GF-D8 (cell line): ENCODE results near the gene FAAH.
"Not testable (repeated sequence)": the region's sequence is repeated elsewhere in the genome, so short reads cannot be mapped to it uniquely, and the experiment has no call there.

Experiments
- DNase-seq: peaks from one replicate; lab custom pipeline; 2025; lab: John Stamatoyannopoulos, UW

Gene FAAH

DNA sequence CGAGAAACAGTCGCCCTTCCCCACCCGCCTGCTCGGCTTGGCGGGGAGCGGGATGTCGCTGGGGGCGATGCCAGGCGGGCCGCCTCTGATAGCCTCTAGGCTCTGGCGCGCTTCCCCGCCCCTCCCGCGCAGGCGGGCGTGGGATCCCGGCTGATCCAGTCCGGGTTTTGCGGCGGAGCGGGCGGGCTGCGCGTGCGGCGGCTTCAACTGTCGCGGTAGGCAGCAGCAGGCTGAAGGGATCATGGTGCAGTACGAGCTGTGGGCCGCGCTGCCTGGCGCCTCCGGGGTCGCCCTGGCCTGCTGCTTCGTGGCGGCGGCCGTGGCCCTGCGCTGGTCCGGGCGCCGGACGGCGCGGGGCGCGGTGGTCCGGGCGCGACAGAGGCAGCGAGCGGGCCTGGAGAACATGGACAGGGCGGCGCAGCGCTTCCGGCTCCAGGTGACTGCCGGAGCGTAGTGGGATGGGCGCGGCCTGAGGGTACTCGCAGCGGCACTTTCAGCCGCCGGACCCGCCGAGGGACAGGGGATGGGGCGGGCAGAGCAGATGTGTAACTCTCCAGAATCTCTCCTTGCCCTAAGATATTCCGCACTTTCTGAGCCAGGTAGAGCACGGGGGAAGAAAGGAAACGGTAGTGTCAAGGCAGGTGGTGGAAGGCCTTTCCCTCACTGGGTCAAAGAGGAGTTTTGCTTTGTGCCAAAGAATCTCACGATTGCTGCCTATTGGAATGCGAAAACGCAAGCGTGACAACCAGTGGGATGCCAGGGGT, at the start of gene FAAH:
TSS of gene FAAH (plus strand) at position 210 of the 764 bp plus-strand sequence. CDS start at position 242, 32 bp downstream.
- no peak for DNase-seq

DNA sequence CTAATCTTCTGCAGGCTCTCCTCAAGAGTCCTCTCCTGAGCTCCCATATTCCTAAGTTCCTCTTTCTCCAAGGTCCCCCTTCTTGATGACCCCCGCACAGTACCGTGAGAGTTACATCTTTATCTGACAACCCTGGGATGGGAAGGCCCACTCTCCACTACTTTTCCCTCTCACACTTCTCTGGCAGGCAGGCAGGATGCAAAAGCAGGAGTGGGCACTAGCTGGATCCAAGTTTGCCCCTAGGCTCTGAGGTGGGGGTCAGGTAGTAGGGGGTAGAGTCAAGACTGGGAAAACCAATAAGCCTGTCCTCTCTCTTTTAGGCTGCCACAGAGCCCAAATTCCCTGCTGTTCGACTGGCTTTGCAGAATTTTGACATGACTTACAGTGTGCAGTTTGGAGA, 49.6 kb upstream of the FAAH start:
- DNase-seq = no peak

DNA sequence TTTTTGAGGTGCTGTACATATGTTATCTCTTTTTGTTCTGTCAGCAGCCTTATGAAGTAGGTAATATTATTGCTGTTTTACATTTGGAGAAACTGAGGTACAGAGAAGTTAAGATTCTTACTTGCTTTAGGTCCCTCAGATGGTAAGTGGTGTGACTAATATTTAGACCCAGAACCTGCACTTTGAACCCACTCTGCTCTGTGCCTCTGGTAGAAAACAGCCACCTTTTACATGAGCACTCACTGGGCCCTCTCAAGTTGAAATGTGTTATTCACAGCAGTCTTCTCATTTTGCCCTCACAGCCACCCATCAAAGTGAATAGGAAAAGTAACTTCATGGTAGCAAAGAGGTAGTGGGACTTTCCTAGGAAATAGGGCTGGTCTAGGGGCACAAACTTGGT, 48.8 kb upstream of the FAAH start:
- no peak for DNase-seq

DNA sequence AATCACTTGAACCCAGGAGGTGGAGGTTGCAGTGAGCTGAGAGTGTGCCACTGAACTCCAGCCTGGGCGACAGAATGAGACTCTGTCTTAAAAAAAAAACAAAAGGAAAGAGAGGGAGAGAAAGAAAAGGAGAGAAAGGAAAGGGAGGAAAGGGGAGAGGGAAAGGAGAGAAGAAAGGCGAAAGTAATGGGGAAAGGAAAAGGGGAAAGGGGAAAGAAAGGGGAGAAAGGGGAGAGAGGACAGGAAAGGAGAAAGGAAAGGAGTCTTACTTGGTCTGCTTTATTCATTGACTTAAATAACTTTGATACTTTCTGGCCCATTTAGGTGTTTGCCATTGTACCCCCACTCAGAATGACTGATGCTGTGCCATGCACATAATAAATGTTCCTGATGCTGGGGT, 41.8 kb upstream of the FAAH start:
- no peak for DNase-seq

DNA sequence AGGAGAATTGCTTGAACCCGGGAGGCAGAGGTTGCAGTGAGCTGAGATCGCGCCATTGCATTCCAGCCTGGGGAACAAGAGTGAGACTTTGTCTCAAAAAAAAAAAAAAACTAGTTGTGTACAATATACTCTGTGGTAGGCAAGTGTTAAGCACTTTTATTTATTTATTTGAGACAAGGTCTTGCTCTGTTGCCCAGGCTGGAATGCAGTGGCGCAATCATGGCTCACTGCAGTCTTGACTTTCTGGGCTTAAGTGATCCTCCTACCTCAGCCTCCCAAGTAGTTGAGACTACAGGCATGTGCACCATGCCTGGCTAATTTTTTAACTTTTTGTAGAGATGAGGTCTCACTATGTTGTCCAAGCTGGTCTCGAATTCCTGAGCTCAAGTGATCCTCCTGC, 38.2 kb upstream of the FAAH start:
- not testable (repeated sequence) for DNase-seq

DNA sequence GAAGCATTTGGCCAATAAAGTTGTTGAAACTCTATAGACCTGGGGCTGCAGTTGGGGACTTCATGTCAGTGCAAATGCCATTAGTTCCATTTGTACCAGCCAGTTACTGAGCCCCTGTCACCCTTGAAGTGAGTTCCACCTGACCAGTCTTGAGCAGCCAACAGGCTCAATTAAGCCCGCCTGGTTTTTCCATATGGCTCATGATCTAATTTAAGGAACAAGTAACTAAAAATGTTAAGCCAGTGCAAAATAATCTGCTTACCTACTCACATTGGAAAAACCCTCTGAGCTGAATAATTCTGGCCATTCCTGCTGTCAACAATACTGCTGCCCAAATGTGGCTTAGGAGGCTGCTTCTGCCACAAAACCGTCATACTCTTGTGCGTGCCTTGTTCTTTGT, 32.0 kb upstream of the FAAH start:
- DNase-seq = no peak

DNA sequence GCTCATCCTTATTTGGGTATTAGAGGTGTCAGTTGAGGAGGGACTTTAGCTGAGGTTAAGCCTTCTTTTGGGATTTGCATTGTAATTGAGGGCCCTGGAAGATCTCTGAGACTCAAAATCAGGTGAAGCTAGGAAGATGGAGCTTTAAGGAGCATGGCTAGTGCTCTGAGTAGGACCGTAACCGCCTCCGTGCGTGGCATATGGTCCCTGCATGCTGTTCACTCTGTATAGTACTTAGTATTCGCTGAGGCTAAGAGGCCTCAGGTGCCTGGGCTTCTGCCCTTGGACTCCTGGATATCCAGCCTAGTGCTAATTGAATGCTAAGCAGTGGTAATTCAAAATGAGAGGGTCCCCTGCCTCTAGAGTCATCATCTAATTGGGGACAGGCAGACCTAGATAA, 31.0 kb upstream of the FAAH start:
- DNase-seq = no peak

DNA sequence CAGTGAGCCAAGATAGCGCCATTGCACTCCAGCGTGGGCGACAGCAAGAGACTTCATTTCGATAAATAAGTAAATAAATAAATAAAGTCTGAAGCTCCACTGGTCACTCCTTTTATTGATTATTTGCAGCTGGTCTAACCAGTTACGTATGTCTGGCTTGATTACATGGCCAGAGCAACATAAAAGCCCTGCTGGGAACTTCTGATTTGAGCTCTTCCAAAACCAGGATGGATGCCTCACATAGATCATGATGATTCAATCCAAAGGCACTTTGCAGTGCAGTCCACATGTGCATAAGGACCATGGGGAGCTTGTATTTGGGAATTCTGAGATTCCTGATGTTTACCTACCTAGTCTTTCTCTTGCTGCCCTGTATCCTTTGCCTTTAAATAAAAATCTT, 29.5 kb upstream of the FAAH start:
- no peak for DNase-seq

DNA sequence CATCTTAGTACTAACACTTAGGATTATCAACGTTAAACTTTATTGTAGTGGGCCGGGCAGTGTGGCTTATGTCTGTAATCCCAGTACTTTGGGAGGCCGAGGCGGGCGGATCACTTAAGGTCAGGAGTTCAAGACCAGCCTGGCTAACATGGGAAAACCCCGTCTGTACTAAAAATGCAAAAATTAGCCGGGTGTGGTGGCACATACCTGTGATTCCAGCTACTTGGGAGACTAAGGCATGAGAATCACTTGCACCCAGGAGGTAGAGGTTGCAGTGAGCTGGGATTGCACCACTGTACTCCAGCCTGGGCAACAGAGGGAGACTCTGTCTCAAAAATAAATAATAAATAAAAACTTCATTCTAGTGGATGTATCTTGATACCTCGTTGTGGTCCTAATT, 28.3 kb upstream of the FAAH start:
- not testable (repeated sequence) for DNase-seq

DNA sequence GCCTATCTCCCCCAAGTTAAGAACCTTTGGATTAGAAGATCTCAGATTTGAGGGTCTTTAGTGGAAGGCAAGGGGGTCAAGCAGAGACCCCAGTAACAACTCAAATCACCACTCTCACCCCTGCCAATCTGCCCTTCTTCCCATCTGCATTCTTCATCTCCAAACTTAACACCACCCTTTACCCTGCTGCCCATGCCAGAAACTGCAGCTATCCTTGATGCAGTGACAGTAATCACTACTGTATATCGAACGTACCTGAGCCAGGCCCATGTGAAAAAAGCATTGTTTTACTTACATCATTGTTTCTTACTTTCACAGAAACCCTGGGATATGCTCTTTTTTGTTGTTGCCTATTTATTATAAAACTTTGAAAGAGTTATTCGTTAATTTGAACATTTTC, 27.0 kb upstream of the FAAH start:
- no peak for DNase-seq

DNA sequence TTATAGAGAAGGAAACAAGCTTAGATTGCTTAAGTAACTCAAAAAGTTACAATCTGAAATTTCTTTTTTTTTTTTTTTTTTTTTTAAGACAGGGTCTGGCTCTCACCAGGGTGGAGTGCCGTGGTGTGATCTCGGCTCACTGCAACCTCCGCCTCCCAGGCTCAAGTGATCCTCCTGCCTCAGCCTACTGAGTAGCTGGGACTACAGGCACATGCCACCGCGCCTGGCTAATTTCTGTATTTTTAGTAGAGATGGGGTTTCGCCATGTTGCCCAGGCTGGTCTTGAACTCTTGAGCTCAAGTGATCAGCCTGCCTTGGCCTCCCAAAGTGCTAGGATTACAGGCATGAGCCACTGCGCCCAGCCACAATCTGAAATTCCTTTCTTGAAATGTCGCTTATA, 26.4 kb upstream of the FAAH start:
- not testable (repeated sequence) for DNase-seq

DNA sequence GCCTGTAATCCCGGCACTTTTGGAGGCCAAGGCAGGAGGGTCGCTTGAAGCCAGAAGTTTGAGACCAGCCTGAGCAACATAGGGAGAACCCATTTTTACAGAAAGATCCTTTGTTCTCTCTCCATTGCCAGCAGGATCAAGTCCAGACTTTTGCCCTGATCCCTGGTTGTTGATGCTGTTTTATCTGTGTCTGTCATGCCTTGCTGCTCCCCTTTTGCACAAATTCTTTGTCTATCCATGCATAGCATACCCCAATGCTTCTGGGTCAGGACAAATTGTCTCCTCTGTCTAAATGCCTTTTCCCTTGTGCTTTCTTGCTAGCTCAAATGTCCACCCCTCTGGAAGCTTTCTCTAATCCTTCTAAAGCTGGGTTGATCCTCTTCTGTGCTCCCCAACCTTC, 25.3 kb upstream of the FAAH start:
- no peak for DNase-seq

DNA sequence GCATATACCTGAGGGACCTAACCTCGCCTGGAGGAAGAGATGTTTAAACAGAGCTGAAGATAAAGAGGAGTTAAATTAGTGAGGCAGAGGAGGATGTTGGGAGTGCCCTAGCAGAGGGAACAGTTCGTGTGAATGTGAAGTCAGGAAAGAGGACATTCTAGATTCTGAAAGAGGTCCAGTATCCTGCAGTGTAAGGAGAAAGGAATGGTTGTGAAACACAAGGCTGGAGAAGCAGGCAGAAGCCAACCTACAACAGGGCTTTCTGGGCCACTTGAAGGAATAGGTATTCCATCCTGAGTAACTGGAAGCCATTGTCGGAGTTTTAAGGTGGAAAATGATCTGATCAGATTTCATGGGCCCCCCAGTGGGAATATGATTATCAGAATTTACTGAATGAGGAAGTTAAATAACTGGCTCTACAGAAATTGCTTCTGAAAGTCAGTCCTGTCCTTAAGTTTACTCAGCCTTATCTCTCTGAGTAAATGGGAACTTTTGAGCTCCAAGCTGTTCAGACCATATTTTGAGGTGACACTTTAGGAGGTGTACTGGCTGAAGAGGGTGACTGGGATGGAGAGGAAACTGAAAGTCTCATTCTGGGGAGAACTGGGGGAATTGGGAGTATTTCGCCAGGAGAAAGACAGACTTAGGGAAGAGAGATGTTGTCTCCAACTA, 24.4 kb upstream of the FAAH start:
- peak; percentile 9 for DNase-seq

DNA sequence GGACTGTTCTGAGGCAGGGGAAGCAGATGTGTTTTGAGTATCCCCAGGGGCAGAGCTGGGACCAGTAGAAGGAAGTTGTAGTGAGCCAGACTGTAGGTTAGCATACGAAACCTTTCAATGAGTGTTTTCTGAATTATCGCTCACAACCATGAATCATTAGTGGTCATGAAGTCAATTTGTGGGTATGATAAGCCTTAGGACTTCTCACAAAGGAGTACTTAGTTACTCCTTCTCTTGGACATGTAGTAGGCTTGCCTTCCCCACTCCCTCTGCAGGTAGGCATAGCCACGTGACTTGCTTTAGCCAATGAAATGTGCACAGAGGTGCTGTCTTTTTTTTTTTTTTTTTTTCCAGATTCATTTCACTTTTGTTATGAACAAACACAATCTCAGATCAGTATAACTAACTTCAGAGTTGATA, 23.9 kb upstream of the FAAH start:
- no peak for DNase-seq

DNA sequence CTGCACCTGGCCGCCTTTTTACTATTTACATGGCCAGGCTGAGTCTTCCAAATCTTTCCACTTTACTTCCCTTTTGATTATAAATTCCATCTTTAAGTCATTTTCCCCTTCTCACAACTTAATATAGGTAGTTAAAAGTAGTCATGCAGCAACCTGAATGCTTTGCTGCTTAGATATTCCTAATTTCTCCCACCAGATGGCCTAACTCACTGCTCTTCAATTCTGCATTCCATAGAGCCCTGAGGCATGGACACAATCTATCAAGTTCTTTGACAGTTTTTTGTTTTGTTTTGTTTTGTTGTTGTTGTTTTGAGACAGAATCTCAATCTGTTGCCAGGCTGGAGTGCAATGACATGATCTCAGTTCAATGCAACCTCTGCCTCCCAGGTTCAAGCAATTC, 21.7 kb upstream of the FAAH start:
- DNase-seq = no peak

DNA sequence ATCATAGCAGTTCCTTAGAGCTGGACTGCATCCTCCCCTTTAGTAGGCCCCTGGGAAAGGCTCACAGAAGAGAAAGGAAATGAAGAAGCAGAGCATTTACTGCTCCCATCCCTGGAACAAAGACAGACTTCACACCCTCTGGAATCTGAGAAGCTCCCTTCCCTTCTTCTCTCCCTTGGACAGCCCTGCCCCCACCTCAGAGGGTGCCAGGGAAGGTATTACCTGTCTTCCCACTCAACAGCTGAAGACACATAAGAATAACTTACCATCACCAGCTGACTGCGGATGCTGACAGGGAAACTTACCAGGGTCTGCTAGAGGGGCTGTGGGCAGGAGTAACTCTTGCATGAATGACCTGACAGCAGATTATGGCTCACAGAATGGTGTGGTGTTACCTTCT, 14.1 kb upstream of the FAAH start:
- DNase-seq = no peak

DNA sequence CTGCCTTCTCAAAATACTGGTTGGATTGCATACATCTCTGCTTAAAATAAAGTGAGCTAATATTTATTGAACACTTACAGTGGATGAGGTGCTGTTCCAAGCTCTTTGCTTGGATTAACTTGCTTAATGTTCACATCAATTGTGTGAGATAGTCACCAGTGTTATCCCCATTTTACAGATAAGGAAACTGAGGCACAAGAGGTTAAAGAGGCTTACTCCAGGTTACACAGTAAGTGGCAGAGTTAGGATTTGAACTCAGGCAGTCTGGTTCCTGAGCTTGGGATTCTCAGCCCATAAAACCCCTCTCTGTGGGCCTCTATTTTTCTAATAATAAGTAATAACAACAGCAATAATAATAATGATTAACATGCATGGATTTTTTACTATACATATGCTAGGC, 13.6 kb upstream of the FAAH start:
- DNase-seq = no peak

DNA sequence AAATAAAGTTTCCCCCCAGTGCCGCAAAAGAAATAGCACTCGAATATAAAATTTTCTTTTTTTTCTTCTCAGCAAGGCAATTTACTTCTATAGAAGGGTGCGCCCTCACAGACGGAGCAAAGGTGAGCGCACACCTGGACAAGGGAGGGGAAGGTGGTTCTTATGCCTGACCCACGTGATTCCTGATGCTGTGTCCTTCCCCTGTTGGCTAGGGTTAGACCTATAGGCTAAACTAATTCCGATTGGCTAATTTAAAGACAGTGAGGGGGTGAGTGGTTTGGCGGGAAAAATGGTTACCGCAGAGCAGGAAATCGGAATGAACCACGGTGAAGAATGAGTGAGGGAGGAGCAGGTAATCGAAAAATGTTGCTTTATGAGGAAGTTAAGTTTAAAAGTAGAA, 607 bp upstream of the FAAH start:
- DNase-seq = no peak

DNA sequence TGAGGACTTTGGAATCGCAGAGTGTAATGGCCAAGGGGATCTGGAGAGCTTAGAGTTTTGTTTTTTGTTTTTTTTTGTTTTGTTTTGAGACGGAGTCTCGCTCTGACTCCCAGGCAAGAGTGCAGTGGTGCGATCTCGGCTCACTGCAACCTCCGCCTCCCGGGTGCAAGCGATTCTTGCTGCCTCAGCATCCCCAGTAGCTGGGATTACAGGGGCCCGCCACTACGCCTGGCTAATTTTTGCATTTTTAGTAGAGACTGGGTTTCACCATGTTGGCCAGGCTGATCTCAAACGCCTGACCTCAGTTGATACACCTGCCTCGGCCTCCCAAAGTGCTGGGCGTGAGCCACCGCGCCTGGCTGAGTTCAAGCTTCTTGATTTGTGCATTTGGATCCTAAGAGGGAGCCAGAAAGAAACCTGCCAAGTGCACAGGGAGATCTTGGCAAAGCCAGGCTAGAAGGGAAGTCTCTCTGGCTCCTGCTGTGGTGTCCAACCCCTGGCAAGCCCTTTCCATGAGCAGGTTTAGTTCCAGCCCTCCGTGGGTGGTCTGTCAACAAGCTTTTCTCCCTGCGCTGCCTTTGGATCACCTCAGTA, 852 bp downstream of the FAAH start:
- no peak for DNase-seq

DNA sequence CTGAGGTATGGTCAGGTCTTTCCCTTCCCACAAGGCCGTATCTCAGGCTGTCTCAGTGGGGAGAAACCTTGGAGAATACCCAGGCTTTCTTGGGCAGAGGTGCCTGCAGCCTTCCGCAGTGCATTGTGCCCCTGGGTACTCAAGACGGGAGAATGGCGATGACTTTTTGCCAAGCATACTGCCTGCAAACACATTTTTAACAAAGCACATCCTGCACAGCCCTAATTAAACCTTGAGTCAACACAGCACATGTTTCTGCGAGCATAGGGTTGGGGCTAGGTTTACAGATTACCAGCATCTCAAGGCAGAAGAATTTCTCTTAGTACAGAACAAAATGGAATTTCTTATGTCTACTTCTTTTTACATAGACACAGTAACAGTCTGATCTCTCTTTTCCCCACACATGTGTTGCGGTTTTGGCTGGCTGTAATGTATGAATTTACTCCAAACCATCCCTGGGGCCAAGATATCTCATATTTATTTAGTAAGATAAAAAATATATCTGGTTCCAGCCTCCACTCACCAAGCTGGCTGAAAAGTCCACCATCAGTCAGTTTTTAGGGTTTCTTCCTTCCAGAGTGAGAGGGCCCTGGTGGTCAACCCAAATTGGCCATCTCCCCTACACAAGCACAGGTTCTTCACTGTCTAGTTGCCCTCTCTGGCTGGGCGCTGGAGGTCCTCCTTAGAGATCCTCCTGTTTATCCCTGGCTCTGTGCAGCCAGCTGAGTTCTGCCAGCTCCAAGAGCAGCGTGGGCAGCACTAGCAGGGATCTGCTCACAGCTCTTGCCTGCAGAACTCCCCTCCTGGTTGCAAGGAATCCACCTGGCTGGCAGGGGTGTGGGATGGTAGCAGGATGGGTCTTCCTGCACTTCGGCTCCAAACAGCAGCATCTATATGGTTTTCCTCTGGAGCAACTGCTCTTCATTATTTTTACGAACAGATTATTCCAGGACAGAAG, 2.6 kb downstream of the FAAH start:
- no peak for DNase-seq

DNA sequence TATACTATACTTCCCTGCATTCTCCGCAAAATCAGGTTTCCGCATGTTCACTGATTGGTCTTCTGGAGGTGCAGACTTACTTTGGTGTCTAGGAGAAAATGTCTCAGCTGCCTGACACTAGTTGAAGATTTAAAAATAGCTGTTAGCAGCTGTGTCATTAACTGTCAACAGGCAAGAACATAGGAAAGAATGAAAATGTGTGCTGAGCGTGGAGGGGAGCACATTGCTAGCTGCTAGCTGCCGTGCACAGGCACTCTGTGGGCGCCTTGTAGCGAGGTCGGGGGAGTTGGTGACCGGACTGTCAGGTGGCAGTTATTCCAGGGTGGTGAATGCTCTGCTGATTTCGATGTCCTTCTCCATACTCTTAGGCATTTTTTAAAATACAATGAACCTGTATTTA, 5.2 kb downstream of the FAAH start:
- DNase-seq = no peak

DNA sequence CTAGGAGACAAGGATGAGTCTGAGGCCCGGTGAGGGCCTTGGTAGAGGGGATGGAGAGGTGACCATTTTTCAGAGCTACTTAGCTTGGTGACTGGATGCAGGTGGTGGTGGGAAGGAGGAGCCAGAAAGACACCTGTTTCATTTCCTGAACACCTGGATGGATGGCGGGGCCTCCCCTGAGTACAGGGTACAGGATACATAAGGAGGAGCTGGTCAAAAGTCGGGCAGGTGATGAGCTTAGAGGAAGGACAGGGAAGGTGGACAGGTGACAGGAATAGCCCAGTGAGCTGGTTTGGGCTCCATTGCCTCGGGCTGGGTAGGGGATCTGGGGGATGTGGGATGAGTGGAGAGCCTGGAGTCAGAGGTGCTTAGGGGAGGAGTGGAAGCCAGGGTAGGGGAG, 6.3 kb downstream of the FAAH start:
- no peak for DNase-seq
